Activated naive CD4-positive, alpha-beta T cell treated with anti-CD3 and anti-CD28 coated beads, Interleukin-2, amount 50 U/mL, for 72 hours (primary cell): ENCODE results near the gene BICD2. TPM values are rescaled to one million over a fixed set of nuclear protein-coding genes. Genes with fewer than 3 reads are reported as not detected.
A peak's percentile ranks its signal among the peaks of the same experiment; 100 is the strongest.

Experiments
- ATAC-seq, 2 donors: fragments of 150-1000 bp; cut with Tn5 transposase; 2 replicates each; pipeline ENCODE4 v1.10.0; 2021; ENCODE audit warnings: mild to moderate bottlenecking in 2 of 2, moderate library complexity in 2 of 2
- DNase-seq, 2 donors: peaks; one replicate each; pipeline ENCODE4 v3.0.0; 2021 to 2022; ENCODE audit warnings: low spot score in 2 of 2
- H3K27ac Mint-ChIP-seq, 2 donors: one replicate each; pipeline ENCODE4 v1.8.0; 2022; ENCODE audit warnings: mild to moderate bottlenecking in 2 of 2, mixed read lengths in 2 of 2
- H3K36me3 Mint-ChIP-seq, 2 donors: one replicate each; pipeline ENCODE4 v1.8.0; 2022; ENCODE audit warnings: mixed read lengths in 2 of 2
- H3K9me3 Mint-ChIP-seq, 2 donors: one replicate each; pipeline ENCODE4 v1.8.0; 2022; ENCODE audit warnings: mixed read lengths in 2 of 2
- total RNA-seq, 2 donors: library from RNA; stranded (reverse); gene quantifications; one replicate each; pipeline ENCODE4 v1.2.3, GENCODE V29; 2022

BICD2 gene
- total RNA-seq, 2 donors from 2014 or later: 15.0 to 15.3 TPM

DNA sequence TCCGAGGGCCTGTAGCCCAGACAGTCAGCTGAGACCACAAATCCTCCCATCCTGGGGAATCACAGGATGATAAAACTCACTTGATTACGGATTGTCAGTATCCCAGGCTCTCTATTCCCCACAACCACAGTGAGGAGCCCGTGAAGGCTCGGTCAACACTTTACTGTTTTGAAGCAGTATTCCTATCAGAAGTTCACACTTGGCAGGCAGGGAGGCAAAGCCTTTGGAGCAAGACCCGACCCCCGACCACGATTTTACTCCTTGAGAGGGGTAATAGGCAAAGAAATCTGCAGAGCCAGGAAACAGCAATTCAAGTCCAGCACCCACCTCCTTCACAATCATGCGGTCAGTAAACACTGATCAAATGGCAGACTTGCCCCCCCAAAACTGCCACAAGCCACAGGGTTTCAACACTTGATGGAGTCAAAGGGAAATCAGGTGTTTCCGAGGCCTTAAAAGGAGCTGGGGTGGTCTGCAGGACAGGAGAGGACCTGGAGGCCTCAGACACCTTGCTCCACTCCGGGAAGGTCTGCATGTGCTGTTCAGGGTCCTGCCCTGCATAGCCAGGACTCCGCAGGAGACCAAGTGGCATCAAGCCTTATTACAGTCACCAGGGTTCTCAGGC is 25.2 kb downstream of the BICD2 start:
- Mint-ChIP-seq H3K27ac (peak overlapping the region in 1 of 2 donors; percentile 73), H3K9me3 (peaks cover 0 to 5% of the 10 kb centered on the region in 2 donors), H3K36me3 (no peaks in the 10 kb centered on the region)
- no peak for DNase-seq
- no peak for ATAC-seq

GRCh38 chr9:92738661-92739081 is 26.0 kb downstream of the BICD2 start:
- ATAC-seq: no peak
- Mint-ChIP-seq H3K9me3 (peaks cover 0 to 5% of the 10 kb centered on the region in 2 donors), H3K36me3 (no peaks in the 10 kb centered on the region), H3K27ac (peak overlapping the region; percentile 22 to 73)
- DNase-seq: no peak

- H3K27ac Mint-ChIP-seq: peak overlapping the region in 1 of 2 donors; percentile 73
- no peak for ATAC-seq
- H3K36me3 Mint-ChIP-seq: no peaks in the 10 kb centered on the region
- peaks cover 0 to 4% of the 10 kb centered on the region in 2 donors for H3K9me3 Mint-ChIP-seq
- DNase-seq: no peak
Measured at GRCh38 chr9:92737611-92738299, 26.9 kb downstream of the BICD2 start.

GRCh38 chr9:92737216-92737606 is 27.4 kb downstream of the BICD2 start:
- Mint-ChIP-seq H3K27ac (peak overlapping the region in 1 of 2 donors; percentile 73), H3K36me3 (no peaks in the 10 kb centered on the region), H3K9me3 (no peaks in the 10 kb centered on the region)
- DNase-seq (no peak), ATAC-seq (peak in 1 of 2 donors; percentile 37)

- no peaks in the 10 kb centered on the region for H3K36me3 Mint-ChIP-seq
- ATAC-seq: no peak
- DNase-seq: no peak
- H3K9me3 Mint-ChIP-seq: no peaks in the 10 kb centered on the region
- H3K27ac Mint-ChIP-seq: peak overlapping the region; percentile 71 to 79
Measured at GRCh38 chr9:92736563-92737215, 27.9 kb downstream of the BICD2 start.

DNA sequence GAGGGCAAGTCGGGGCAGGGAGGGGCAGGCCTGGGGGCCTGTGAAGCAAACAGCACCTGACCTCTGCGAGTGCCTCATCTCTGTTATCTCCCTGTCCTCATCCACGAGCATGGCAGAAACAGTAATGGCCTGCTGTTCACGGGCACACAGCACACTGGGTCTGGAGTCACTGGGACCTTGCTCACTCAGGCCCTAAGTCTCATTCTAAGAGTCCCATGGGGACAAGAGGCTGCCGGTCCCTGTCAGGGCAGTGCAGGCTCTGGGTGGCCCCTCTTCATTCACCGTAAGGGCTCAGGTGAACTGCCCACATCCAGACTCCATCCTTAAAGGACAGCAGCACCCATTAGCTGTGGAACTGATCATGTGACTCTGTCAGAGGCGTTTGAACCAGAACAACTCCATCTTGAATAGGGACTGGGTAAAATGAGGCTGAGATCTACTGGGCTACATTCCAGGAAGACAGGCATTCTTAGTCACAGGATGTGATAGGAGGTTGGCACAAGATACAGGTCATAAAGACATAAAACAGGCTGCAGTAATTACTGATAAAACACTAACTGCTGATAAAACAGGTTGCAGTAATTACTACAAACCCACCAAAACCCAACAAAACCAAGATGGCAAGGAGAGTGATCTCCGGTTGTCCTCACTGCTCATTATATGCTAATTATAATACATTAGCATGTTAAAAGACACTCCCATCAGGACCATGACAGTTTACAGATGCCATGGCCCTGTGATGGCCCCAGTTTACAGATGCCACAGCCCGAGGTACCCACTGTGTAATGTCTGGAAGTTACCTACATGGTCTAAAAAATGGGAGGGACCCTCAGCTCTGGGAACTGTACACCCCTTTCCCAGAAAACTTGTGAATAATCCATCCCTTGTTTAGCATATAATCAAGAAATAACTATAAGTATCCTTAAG is 28.7 kb downstream of the BICD2 start:
- Mint-ChIP-seq H3K27ac (peak overlapping the region in 1 of 2 donors; percentile 71), H3K36me3 (no peaks in the 10 kb centered on the region), H3K9me3 (no peaks in the 10 kb centered on the region)

DNA sequence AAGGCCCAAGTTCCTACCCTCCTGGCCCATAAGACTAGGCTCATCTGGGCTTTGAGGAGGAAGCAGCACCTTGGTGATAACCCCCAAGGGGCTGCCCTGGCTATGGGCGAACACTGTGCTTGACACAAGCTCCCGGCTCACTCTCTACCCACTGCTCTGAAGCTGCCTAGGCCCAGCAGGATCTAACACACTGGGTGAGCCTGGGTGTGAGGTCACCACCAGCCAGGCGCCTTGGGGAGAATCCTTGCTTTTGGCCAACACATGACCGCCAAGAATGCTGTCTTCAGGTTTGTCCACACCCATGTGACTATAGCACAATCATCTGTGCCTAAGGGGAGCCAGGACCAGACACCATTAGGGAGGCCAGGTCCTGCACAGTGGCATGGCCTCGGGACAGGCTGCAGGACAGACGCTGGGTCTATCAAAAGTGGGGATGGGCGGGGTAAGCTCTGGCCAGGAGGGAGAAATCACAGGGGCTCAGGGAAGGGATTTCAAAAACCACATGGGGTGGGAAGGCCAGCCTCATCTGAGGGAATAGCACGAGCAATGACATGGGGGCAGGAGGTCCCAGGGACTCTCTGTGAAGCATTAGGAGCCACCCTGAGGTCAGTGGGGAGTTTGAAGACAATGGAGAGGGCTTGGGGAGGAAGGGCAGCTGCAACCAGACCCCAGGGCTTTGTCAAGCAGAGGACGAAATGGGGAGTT is 29.6 kb downstream of the BICD2 start:
- DNase-seq: no peak
- ATAC-seq: no peak
- no peaks in the 10 kb centered on the region for H3K36me3 Mint-ChIP-seq
- H3K27ac Mint-ChIP-seq: peak overlapping the region; percentile 70 to 71
- H3K9me3 Mint-ChIP-seq: no peaks in the 10 kb centered on the region

More for the DNA sequence above, 28.7 kb downstream of the BICD2 start:
- ATAC-seq (no peak), DNase-seq (no peak)

GRCh38 chr9:92730897-92731296 is 33.7 kb downstream of the BICD2 start:
- DNase-seq: no peak
- H3K9me3 Mint-ChIP-seq: no peaks in the 10 kb centered on the region
- ATAC-seq: no peak
- H3K36me3 Mint-ChIP-seq: no peaks in the 10 kb centered on the region
- H3K27ac Mint-ChIP-seq: peak overlapping the region; percentile 62 to 66

DNA sequence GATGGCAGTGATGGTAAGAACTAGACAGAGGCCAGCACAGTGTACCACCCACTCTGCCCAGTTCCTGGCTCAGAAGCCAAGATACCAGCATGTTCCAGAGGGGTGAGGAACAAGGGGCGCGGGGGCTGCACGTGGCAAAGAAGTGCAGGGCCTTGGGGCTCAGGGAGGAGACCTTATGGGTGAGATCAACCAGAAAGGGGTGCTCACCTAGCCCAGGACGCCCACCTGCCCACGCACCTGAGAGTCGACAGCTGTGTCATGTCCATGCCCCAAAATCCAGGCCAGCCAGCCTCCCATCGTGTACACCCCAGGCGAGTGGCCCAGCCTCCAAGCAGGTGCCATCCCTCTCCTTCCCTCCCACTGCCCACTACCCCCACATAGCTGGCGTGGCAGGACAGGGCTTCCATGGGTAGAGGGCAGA is 34.9 kb downstream of the BICD2 start:
- no peak for ATAC-seq
- H3K27ac Mint-ChIP-seq: peak overlapping the region in 1 of 2 donors; percentile 44
- DNase-seq: no peak

DNA sequence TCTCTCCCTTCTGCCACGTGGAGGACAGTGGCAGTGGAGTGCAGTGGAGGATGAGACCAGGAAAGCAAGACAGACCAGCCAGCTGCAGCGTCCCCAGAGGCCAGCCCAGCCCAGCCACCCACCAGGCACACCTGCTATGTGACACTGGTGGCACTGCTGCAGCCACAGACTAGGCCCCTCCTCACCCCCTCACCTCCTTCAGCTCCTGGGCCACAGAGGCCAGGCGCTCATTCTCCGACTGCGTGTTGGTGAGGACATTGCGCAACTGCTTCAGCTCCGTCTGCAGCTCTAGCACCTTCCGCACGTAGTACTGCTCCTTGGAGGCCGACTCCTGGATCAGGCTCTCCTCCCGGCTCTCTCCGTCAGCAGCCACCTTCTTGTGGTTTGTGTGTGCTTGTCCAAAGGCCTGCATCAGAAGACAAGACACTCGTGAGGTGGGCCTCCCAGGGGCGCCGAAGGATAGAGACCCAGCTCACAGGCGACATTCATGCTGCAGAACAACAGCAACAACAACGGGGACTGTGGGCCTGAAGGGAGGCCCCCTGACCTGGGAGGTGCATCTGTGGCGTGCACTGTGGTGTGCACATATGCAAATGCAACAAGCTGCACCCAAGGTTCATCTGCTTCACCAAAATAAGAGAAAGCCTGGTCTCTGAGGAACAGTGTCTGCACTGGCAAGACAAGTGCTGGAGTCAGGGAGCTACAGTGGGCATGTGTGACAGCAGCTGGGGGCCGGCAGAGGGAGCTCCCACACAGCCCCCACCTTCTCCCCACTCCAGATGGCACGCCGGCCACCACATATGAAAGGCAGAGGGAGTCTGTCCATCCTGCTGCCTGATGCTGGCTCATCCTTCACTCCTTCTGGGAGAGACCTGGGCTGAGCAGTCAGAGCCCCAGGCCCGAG is 35.5 kb downstream of the BICD2 start:
- DNase-seq (no peak), ATAC-seq (no peak)
- Mint-ChIP-seq H3K36me3 (no peaks in the 10 kb centered on the region), H3K27ac (peak overlapping the region; percentile 44 to 54), H3K9me3 (no peaks in the 10 kb centered on the region)

More for the DNA sequence above, 34.9 kb downstream of the BICD2 start:
- H3K9me3 Mint-ChIP-seq: no peaks in the 10 kb centered on the region
- no peaks in the 10 kb centered on the region for H3K36me3 Mint-ChIP-seq

GRCh38 chr9:92727716-92728700 is 36.6 kb downstream of the BICD2 start:
- peak overlapping the region; percentile 66 to 84 for H3K27ac Mint-ChIP-seq
- DNase-seq: no peak
- no peak for ATAC-seq
- no peaks in the 10 kb centered on the region for H3K9me3 Mint-ChIP-seq
- no peaks in the 10 kb centered on the region for H3K36me3 Mint-ChIP-seq

- DNase-seq (no peak), ATAC-seq (no peak)
- no peaks in the 10 kb centered on the region for H3K36me3 Mint-ChIP-seq
- peak overlapping the region; percentile 66 to 84 for H3K27ac Mint-ChIP-seq
- H3K9me3 Mint-ChIP-seq: no peaks in the 10 kb centered on the region
Measured at GRCh38 chr9:92726971-92727715, 37.5 kb downstream of the BICD2 start.

DNA sequence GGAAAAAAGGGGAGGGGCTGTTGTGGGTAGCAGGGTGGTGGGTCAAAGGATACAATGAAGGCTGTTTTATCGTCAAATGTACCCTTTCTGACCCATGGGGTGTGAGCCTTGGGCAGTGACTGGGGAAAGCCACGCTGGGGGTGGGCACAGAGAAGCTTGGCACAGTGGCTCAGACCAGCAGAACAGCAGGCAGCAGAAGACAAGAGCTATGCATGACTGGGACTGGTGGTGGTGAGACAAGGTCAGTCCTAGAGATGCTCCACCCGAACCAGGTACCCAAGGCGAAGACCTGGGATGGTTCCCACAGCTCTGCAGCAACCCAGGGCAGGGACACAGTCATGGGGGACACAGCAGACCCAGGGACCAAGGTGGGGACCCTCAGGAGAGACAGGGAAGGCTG is 38.3 kb downstream of the BICD2 start:
- H3K36me3 Mint-ChIP-seq: no peaks in the 10 kb centered on the region
- no peaks in the 10 kb centered on the region for H3K9me3 Mint-ChIP-seq
- DNase-seq: no peak

More for the DNA sequence above, 38.3 kb downstream of the BICD2 start:
- no peak for ATAC-seq
- H3K27ac Mint-ChIP-seq: peak overlapping the region; percentile 66 to 68
